IPS-20b (cell line): ENCODE results near the gene KIF14.

Experiments
- H3K27ac ChIP-seq: one replicate; pipeline ENCODE4 v1.5.1; 2013; ENCODE audit warnings: low read length
- H3K27me3 ChIP-seq: 2 replicates; pipeline ENCODE4 v1.6.1; 2013; ENCODE audit warnings: mild to moderate bottlenecking, low read length, inconsistent platforms; ENCODE audit not compliant: insufficient read depth
- H3K36me3 ChIP-seq: 2 replicates; pipeline ENCODE4 v1.6.1; 2013; ENCODE audit warnings: low read depth, mild to moderate bottlenecking, inconsistent platforms, low read length, moderate library complexity; ENCODE audit not compliant: insufficient read depth
- H3K4me1 ChIP-seq: 2 replicates; pipeline ENCODE4 v1.6.1; 2013; ENCODE audit warnings: mild to moderate bottlenecking, control low read depth, inconsistent platforms, low read length, moderate library complexity; ENCODE audit not compliant: insufficient read depth
- H3K4me3 ChIP-seq: 2 replicates; pipeline ENCODE4 v1.5.1; 2013; ENCODE audit warnings: mild to moderate bottlenecking, low read length, inconsistent platforms
- H3K9ac ChIP-seq: 2 replicates; pipeline ENCODE4 v1.6.1; 2013; ENCODE audit warnings: low read depth, mild to moderate bottlenecking, inconsistent platforms, low read length, moderate library complexity
- H3K9me3 ChIP-seq: 2 replicates; pipeline ENCODE4 v1.6.1; 2013; ENCODE audit warnings: mild to moderate bottlenecking, low read depth, low read length, inconsistent platforms; ENCODE audit not compliant: insufficient read depth

The KIF14 gene

GRCh38 chr1:200628223-200628881 lies 7.8 kb upstream of the KIF14 start:
- Histone ChIP-seq H3K27me3 (no peaks in the 10 kb centered on the region), H3K27ac (no peak overlapping the region), H3K9ac (no peak overlapping the region), H3K4me1 (no peaks in the 10 kb centered on the region), H3K9me3 (no peaks in the 10 kb centered on the region), H3K36me3 (no peaks in the 10 kb centered on the region), H3K4me3 (no peak overlapping the region)

GRCh38 chr1:200627575-200628222 lies 7.1 kb upstream of the KIF14 start:
- Histone ChIP-seq H3K27ac (no peak overlapping the region), H3K27me3 (no peaks in the 10 kb centered on the region), H3K4me3 (no peak overlapping the region), H3K36me3 (no peaks in the 10 kb centered on the region), H3K4me1 (no peaks in the 10 kb centered on the region), H3K9me3 (no peaks in the 10 kb centered on the region), H3K9ac (no peak overlapping the region)

GRCh38 chr1:200626853-200627534 lies 6.4 kb upstream of the KIF14 start:
- Histone ChIP-seq H3K36me3 (no peaks in the 10 kb centered on the region), H3K4me3 (no peak overlapping the region), H3K27ac (no peak overlapping the region), H3K27me3 (no peaks in the 10 kb centered on the region), H3K9me3 (no peaks in the 10 kb centered on the region), H3K4me1 (no peaks in the 10 kb centered on the region), H3K9ac (no peak overlapping the region)

GRCh38 chr1:200625381-200625824 lies 4.9 kb upstream of the KIF14 start:
- no peaks in the 10 kb centered on the region for H3K36me3 ChIP-seq
- H3K4me3 ChIP-seq: no peak overlapping the region
- H3K9ac ChIP-seq: no peak overlapping the region
- H3K27me3 ChIP-seq: no peaks in the 10 kb centered on the region
- no peaks in the 10 kb centered on the region for H3K4me1 ChIP-seq
- no peak overlapping the region for H3K27ac ChIP-seq
- H3K9me3 ChIP-seq: no peaks in the 10 kb centered on the region

GRCh38 chr1:200624679-200625335 lies 4.3 kb upstream of the KIF14 start:
- H3K27me3 ChIP-seq: no peaks in the 10 kb centered on the region
- no peaks in the 10 kb centered on the region for H3K4me1 ChIP-seq
- no peak overlapping the region for H3K4me3 ChIP-seq
- H3K36me3 ChIP-seq: no peaks in the 10 kb centered on the region
- H3K27ac ChIP-seq: no peak overlapping the region
- no peak overlapping the region for H3K9ac ChIP-seq
- no peaks in the 10 kb centered on the region for H3K9me3 ChIP-seq

- no peaks in the 10 kb centered on the region for H3K27me3 ChIP-seq
- peak overlapping the region; percentile 77 for H3K4me3 ChIP-seq
- peak overlapping the region; percentile 6 for H3K27ac ChIP-seq
- peak overlapping the region; percentile 75 for H3K9ac ChIP-seq
- peaks cover 36% of the 10 kb centered on the region for H3K36me3 ChIP-seq
- no peaks in the 10 kb centered on the region for H3K9me3 ChIP-seq
- H3K4me1 ChIP-seq: no peaks in the 10 kb centered on the region
Measured at GRCh38 chr1:200619894-200620272, 668 bp downstream of the KIF14 start.

- peaks cover 87% of the 10 kb centered on the region for H3K36me3 ChIP-seq
- no peak overlapping the region for H3K4me3 ChIP-seq
- no peaks in the 10 kb centered on the region for H3K4me1 ChIP-seq
- no peaks in the 10 kb centered on the region for H3K9me3 ChIP-seq
- H3K9ac ChIP-seq: no peak overlapping the region
- H3K27me3 ChIP-seq: no peaks in the 10 kb centered on the region
- H3K27ac ChIP-seq: no peak overlapping the region
Measured at GRCh38 chr1:200610846-200611245, 9.7 kb downstream of the KIF14 start.

GRCh38 chr1:200602632-200603031 lies 17.9 kb downstream of the KIF14 start:
- H3K36me3 ChIP-seq: peaks cover 89% of the 10 kb centered on the region
- no peaks in the 10 kb centered on the region for H3K4me1 ChIP-seq
- no peak overlapping the region for H3K4me3 ChIP-seq
- no peak overlapping the region for H3K27ac ChIP-seq
- H3K9me3 ChIP-seq: no peaks in the 10 kb centered on the region
- H3K27me3 ChIP-seq: no peaks in the 10 kb centered on the region
- H3K9ac ChIP-seq: no peak overlapping the region

GRCh38 chr1:200590001-200590400 lies 30.6 kb downstream of the KIF14 start:
- Histone ChIP-seq H3K27me3 (no peaks in the 10 kb centered on the region), H3K4me1 (no peaks in the 10 kb centered on the region), H3K9me3 (no peaks in the 10 kb centered on the region), H3K9ac (no peak overlapping the region), H3K27ac (no peak overlapping the region), H3K36me3 (peaks cover 79% of the 10 kb centered on the region), H3K4me3 (no peak overlapping the region)

- no peaks in the 10 kb centered on the region for H3K27me3 ChIP-seq
- H3K36me3 ChIP-seq: peaks cover 88% of the 10 kb centered on the region
- H3K9ac ChIP-seq: no peak overlapping the region
- H3K27ac ChIP-seq: no peak overlapping the region
- H3K4me1 ChIP-seq: no peaks in the 10 kb centered on the region
- no peak overlapping the region for H3K4me3 ChIP-seq
- H3K9me3 ChIP-seq: no peaks in the 10 kb centered on the region
Measured at GRCh38 chr1:200588698-200589097, 31.9 kb downstream of the KIF14 start.

GRCh38 chr1:200564319-200564718 lies 56.2 kb downstream of the KIF14 start:
- no peak overlapping the region for H3K27ac ChIP-seq
- H3K27me3 ChIP-seq: no peaks in the 10 kb centered on the region
- peaks cover 14% of the 10 kb centered on the region; the same call in 1 of the 2 replicates for H3K4me1 ChIP-seq

More at GRCh38 chr1:200564319-200564718, 56.2 kb downstream of the KIF14 start:
- Histone ChIP-seq H3K36me3 (peaks cover 54% of the 10 kb centered on the region), H3K4me3 (no peak overlapping the region), H3K9me3 (no peaks in the 10 kb centered on the region), H3K9ac (no peak overlapping the region)
